Activated T-cell treated with anti-CD3 and anti-CD28 coated beads, Interleukin-2, amount 50 U/mL, for 72 hours (primary cell): ENCODE data around the gene GPR82. TPM values are rescaled to one million over a fixed set of nuclear protein-coding genes. Genes with fewer than 3 reads are reported as not detected.

Source experiments
- total RNA-seq, 2 donors: library from RNA; stranded (reverse); gene quantifications; one replicate each; pipeline ENCODE4 v1.2.3, GENCODE V29; 2022

The GPR82 gene
- total RNA-seq, 2 donors from 2014 or later = 0.19 TPM; not detected in 1

Other genes with a start within 250 kb of the GPR82 start
- gene GPR34, start 35.2 kb upstream of the GPR82 start, total RNA-seq = under 1 TPM; 0.51 to 0.58 TPM
- 10 to 100 TPM; 24.0 to 36.3 TPM for gene CASK, start 199.4 kb downstream of the GPR82 start, total RNA-seq